ENCODE data around the gene RBM28. TPM values are rescaled to one million over a fixed set of nuclear protein-coding genes. Genes with fewer than 3 reads are reported as not detected.

The RBM28 gene
- total RNA-seq, 1 donor from 2014 or later, result 53.2 TPM

DNA sequence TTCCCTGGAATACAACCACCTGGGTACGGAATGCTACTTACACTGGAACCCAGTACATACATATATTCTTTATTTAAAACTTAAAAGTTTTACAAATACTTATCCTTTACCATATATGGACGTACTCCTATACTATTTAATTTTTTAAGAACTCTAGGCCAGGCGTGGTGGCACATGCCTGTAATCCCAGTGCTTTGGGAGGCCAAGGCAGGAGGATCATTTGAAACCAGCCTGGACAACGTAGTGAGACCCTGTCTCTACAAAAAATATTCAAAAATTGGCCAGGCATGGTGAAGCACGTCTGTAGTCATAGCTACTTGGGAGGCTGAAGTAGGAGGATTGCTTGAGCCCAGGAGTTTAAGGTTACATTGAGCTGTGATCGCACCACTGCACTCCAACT lies 2.0 kb downstream of the RBM28 start:
- TF ChIP-seq, protein P1, sequence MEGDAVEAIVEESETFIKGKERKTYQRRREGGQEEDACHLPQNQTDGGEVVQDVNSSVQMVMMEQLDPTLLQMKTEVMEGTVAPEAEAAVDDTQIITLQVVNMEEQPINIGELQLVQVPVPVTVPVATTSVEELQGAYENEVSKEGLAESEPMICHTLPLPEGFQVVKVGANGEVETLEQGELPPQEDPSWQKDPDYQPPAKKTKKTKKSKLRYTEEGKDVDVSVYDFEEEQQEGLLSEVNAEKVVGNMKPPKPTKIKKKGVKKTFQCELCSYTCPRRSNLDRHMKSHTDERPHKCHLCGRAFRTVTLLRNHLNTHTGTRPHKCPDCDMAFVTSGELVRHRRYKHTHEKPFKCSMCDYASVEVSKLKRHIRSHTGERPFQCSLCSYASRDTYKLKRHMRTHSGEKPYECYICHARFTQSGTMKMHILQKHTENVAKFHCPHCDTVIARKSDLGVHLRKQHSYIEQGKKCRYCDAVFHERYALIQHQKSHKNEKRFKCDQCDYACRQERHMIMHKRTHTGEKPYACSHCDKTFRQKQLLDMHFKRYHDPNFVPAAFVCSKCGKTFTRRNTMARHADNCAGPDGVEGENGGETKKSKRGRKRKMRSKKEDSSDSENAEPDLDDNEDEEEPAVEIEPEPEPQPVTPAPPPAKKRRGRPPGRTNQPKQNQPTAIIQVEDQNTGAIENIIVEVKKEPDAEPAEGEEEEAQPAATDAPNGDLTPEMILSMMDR (IDR thresholded peaks at IDR 0.05; ENCODE audit: partially characterized antibody, unreplicated experiment), result no peak
- no peaks in the 10 kb centered on the region for H3K36me3 Mint-ChIP-seq (ENCODE audit: unreplicated experiment)
- H3K27me3 Mint-ChIP-seq (ENCODE audit: unreplicated experiment), result no peaks in the 10 kb centered on the region
- no peak overlapping the region for H3K27ac Mint-ChIP-seq (ENCODE audit: unreplicated experiment)
- H3K9me3 Mint-ChIP-seq (ENCODE audit: unreplicated experiment), result no peaks in the 10 kb centered on the region
- H3K4me3 Mint-ChIP-seq (ENCODE audit: unreplicated experiment), result no peak overlapping the region
- peaks cover 6% of the 10 kb centered on the region for H3K4me1 Mint-ChIP-seq (ENCODE audit: low read depth, unreplicated experiment)
- no peak for DNase-seq

DNA sequence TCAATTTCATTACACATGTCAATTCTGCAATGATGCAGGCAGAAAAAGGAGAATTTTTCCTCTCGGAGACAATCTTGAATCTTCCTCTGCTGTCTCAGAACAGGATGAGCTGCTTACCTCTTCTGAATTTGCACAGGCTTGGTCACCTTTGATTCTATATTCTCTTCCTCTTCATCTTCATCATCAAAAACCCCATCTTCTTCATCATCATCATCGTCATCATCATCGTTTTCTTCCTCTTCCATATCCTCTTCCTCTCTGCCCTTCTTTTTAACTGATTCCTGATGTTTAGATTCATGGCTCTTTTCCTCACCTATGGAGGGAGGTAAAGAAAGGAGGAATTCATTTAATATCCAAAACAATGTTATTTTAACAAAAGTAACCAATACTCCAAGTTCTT lies 8.0 kb downstream of the RBM28 start:
- no peaks in the 10 kb centered on the region for H3K27me3 Mint-ChIP-seq (ENCODE audit: unreplicated experiment)
- H3K9me3 Mint-ChIP-seq (ENCODE audit: unreplicated experiment), result no peaks in the 10 kb centered on the region
- H3K4me1 Mint-ChIP-seq (ENCODE audit: low read depth, unreplicated experiment), result no peaks in the 10 kb centered on the region
- TF ChIP-seq, protein P1 (IDR thresholded peaks at IDR 0.05; ENCODE audit: partially characterized antibody, unreplicated experiment), result no peak
- H3K4me3 Mint-ChIP-seq (ENCODE audit: unreplicated experiment), result no peak overlapping the region
- H3K36me3 Mint-ChIP-seq (ENCODE audit: unreplicated experiment), result no peaks in the 10 kb centered on the region
- no peak overlapping the region for H3K27ac Mint-ChIP-seq (ENCODE audit: unreplicated experiment)
- no peak for DNase-seq

DNA sequence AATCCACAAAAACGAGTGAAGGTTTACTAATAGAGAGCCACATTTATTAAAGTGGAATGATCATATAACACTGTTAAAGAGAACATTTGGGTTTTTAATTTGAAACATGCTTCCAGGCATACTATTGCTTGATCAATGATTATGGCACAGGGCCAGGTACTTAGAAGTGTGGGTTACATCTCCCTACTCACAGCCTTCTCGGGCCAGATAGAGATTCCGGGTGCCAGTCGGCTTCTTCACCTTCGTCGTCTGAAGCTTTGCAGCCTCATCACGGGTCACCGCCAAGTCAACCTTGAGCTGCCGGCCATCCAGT lies 19.4 kb downstream of the RBM28 start:
- no peaks in the 10 kb centered on the region for H3K36me3 Mint-ChIP-seq (ENCODE audit: unreplicated experiment)
- no peak overlapping the region for H3K27ac Mint-ChIP-seq (ENCODE audit: unreplicated experiment)
- no peaks in the 10 kb centered on the region for H3K4me1 Mint-ChIP-seq (ENCODE audit: low read depth, unreplicated experiment)
- H3K27me3 Mint-ChIP-seq (ENCODE audit: unreplicated experiment), result peaks cover 3% of the 10 kb centered on the region
- no peak overlapping the region for H3K4me3 Mint-ChIP-seq (ENCODE audit: unreplicated experiment)
- DNase-seq, result no peak
- TF ChIP-seq, protein P1 (IDR thresholded peaks at IDR 0.05; ENCODE audit: partially characterized antibody, unreplicated experiment), result no peak
- no peaks in the 10 kb centered on the region for H3K9me3 Mint-ChIP-seq (ENCODE audit: unreplicated experiment)

DNA sequence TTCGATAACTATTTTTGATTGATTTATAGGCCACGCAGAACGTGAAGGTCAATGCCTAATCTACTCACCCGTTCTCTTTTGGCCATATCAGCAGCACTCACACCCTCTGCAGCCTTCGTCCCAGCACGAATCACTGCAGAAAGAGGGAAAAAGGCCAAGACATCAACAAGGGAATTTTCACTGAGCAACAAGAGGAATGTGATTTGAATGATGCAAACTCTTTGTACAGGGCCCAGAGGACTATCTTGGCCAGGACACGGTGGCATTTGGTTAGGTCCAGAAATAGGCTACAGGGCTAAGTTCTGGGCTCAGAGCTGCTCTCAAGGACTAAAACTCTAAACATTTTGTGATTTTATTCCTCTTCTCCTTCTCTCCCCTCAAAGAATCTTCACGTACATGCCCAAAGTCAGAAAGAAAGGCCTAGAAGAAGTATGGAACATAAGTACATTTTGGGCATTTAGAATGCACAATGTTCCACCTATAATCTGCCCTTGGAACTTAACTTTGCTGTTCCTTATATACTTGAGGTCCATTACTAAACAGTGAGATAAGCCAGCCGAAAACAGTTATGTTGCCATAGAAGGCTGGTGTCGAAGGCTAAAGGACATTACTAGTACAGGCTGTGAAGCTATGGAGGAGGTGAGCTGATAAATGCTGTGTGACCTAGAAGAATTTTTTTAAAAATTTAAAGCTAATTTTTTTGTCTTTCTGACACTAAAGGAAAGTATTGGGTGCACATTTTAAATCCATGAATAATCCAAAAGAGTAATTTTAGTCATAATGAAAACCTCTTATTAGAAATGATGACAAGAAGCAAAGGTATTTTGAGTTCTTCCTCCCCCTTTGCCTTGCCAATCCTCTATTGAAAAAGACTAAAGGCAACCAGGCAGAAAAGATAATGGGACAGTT lies 20.0 kb downstream of the RBM28 start:
- Mint-ChIP-seq H3K4me1 (ENCODE audit: low read depth, unreplicated experiment) (no peaks in the 10 kb centered on the region), H3K27ac (ENCODE audit: unreplicated experiment) (no peak overlapping the region), H3K27me3 (ENCODE audit: unreplicated experiment) (peaks cover 3% of the 10 kb centered on the region), H3K4me3 (ENCODE audit: unreplicated experiment) (no peak overlapping the region), H3K9me3 (ENCODE audit: unreplicated experiment) (no peaks in the 10 kb centered on the region), H3K36me3 (ENCODE audit: unreplicated experiment) (no peaks in the 10 kb centered on the region)
- TF ChIP-seq, protein P1 (IDR thresholded peaks at IDR 0.05; ENCODE audit: partially characterized antibody, unreplicated experiment), result no peak
- no peak for DNase-seq

DNA sequence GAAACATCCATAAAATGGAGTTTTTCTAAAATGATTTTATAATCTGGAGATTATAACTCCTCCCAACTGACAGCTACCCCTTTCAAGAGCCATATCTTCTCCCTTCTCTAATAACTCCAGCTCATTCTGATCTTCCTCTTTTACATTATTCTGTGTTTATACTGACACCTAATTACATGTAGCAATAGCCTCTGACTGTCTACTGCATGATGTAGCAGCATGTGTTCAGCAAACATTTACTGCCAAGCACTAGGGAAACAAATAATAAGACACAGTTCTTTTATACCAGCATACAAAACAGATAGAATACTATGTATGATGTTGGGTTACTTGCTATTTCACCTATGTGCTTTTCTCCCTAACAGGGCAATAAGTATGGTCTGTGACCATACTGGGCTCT lies 20.7 kb downstream of the RBM28 start:
- Mint-ChIP-seq H3K4me3 (ENCODE audit: unreplicated experiment) (no peak overlapping the region), H3K27ac (ENCODE audit: unreplicated experiment) (no peak overlapping the region), H3K4me1 (ENCODE audit: low read depth, unreplicated experiment) (no peaks in the 10 kb centered on the region), H3K27me3 (ENCODE audit: unreplicated experiment) (peaks cover 3% of the 10 kb centered on the region), H3K9me3 (ENCODE audit: unreplicated experiment) (no peaks in the 10 kb centered on the region), H3K36me3 (ENCODE audit: unreplicated experiment) (no peaks in the 10 kb centered on the region)
- TF ChIP-seq, protein P1 (IDR thresholded peaks at IDR 0.05; ENCODE audit: partially characterized antibody, unreplicated experiment), result no peak
- no peak for DNase-seq
